SK-N-SH (cell line): ENCODE data around the gene MFSD6L. TPM values are rescaled to one million over a fixed set of nuclear protein-coding genes. Genes with fewer than 3 reads are reported as not detected.

Experiments
- CTCF ChIA-PET: fragments of 300-600, 350-600 bp; formaldehyde crosslinking; extraction: SDS; loops from one replicate; lab custom pipeline; 2021; lab: Yijun Ruan, JAX
- POLR2A ChIA-PET: fragments of 350-600 bp; sonication (Branson Sonifier 250); formaldehyde crosslinking; extraction: SDS; loops from one replicate; lab custom pipeline; 2020; ENCODE audit warnings: antibody characterized with exemption, inconsistent platforms; lab: Yijun Ruan, JAX
- DNase-seq: peaks from one replicate; pipeline ENCODE4 v3.0.0; 2012
- H2AFZ ChIP-seq: fragments of 200-600 bp; sonication (generic); 2 replicates; pipeline ENCODE4 v1.8.1; 2016; ENCODE audit warnings: antibody characterized with exemption, mild to moderate bottlenecking, low read depth
- H3F3A ChIP-seq: fragments of 200-600 bp; sonication (generic); replicated peaks from 2 replicates; pipeline ENCODE3; 2016; ENCODE audit warnings: antibody characterized with exemption, mild to moderate bottlenecking; ENCODE audit not compliant: insufficient read depth
- H3K27ac ChIP-seq, 2 experiments: fragments of 200-500 bp in 1 of 2; fragments of 200-600 bp in 1 of 2; sonication (Bioruptor generic) in 1 of 2; sonication (generic), shearing (Covaris generic) in 1 of 2; 2 replicates each; pipeline versions ENCODE4 v1.5.1 to v1.6.1; 2014 to 2016; ENCODE audit warnings: low read depth in 2 of 2, inconsistent platforms in 1 of 2, low read length in 1 of 2, mild to moderate bottlenecking in 1 of 2, mixed read lengths in 1 of 2
- H3K27me3 ChIP-seq: fragments of 200-600 bp; sonication (generic), shearing (Covaris generic); 2 replicates; pipeline ENCODE4 v1.6.1; 2016; ENCODE audit warnings: mixed run types; ENCODE audit not compliant: insufficient read depth
- H3K36me3 ChIP-seq, 2 experiments: fragments of 200-500 bp in 1 of 2; fragments of 200-600 bp in 1 of 2; sonication (Bioruptor generic) in 1 of 2; sonication (generic) in 1 of 2; replicated peaks in 1 of 2; 2 replicates each; pipeline versions ENCODE3 to v1.5.1; 2014 to 2016; ENCODE audit warnings: low read length in 1 of 2, mild to moderate bottlenecking in 1 of 2; ENCODE audit not compliant: insufficient read depth in 2 of 2, control insufficient read depth in 1 of 2
- H3K4me1 ChIP-seq, 2 experiments: fragments of 200-500 bp in 1 of 2; fragments of 200-600 bp in 1 of 2; sonication (Bioruptor generic) in 1 of 2; sonication (generic), shearing (Covaris generic) in 1 of 2; 2 replicates each; pipeline versions ENCODE4 v1.5.1 to v1.6.1; 2014 to 2016; ENCODE audit warnings: low read depth in 1 of 2, low read length in 1 of 2, mixed run types in 1 of 2; ENCODE audit not compliant: insufficient read depth in 2 of 2, control insufficient read depth in 1 of 2
- H3K4me2 ChIP-seq: fragments of 200-600 bp; sonication (generic), shearing (Covaris generic); 2 replicates; pipeline ENCODE4 v1.6.1; 2017; ENCODE audit warnings: mixed run types
- H3K4me3 ChIP-seq, 2 experiments: fragments of 200-500 bp in 1 of 2; fragments of 200-600 bp in 1 of 2; sonication (Bioruptor generic) in 1 of 2; sonication (generic), shearing (Covaris generic) in 1 of 2; 2 replicates each; pipeline versions ENCODE4 v1.5.1 to v1.8.1; 2014 to 2016; ENCODE audit warnings: low read depth in 2 of 2, inconsistent platforms in 1 of 2, low read length in 1 of 2, mild to moderate bottlenecking in 1 of 2, mixed read lengths in 1 of 2, moderate library complexity in 1 of 2
- H3K79me2 ChIP-seq: fragments of 200-600 bp; sonication (generic); 2 replicates; pipeline ENCODE4 v1.8.1; 2017; ENCODE audit warnings: mild to moderate bottlenecking; ENCODE audit not compliant: insufficient read depth
- H3K9ac ChIP-seq: fragments of 200-600 bp; sonication (generic); 2 replicates; pipeline ENCODE4 v1.6.1; 2017; ENCODE audit warnings: mixed run types
- H3K9me2 ChIP-seq: fragments of 200-600 bp; sonication (generic); 2 replicates; pipeline ENCODE4 v1.6.1; 2017; ENCODE audit warnings: mixed run types
- H3K9me3 ChIP-seq: fragments of 200-600 bp; sonication (generic); 2 replicates; pipeline ENCODE4 v1.6.1; 2017; ENCODE audit warnings: mixed run types, mild to moderate bottlenecking, moderate library complexity
- H4K20me1 ChIP-seq: fragments of 200-600 bp; sonication (generic); 2 replicates; pipeline ENCODE4 v1.6.1; 2017; ENCODE audit warnings: mild to moderate bottlenecking, mixed run types; ENCODE audit not compliant: insufficient read depth
- GABPA ChIP-seq: IDR thresholded peaks from 2 replicates; pipeline ENCODE4 v1.4.0; 2012; ENCODE audit warnings: low read depth, mild to moderate bottlenecking
- JUND ChIP-seq: IDR thresholded peaks from 2 replicates; pipeline ENCODE4 v1.4.0; 2012
- MEF2A ChIP-seq: IDR thresholded peaks from 2 replicates; pipeline ENCODE4 v1.4.0; 2012; ENCODE audit warnings: low read depth, borderline replicate concordance
- NRF1 ChIP-seq: IDR thresholded peaks from 2 replicates; pipeline ENCODE4 v1.6.1; 2012; ENCODE audit warnings: low read depth, mild to moderate bottlenecking, low read length
- RAD21 ChIP-seq: IDR thresholded peaks from 2 replicates; pipeline ENCODE4 v1.6.1; 2012; ENCODE audit warnings: mild to moderate bottlenecking, low read length
- SIN3A ChIP-seq: IDR thresholded peaks from 2 replicates; pipeline ENCODE4 v1.6.1; 2012; ENCODE audit warnings: low read depth, mild to moderate bottlenecking, low read length, moderate library complexity, borderline replicate concordance
- TCF12 ChIP-seq: IDR thresholded peaks from 2 replicates; pipeline ENCODE4 v1.4.0; 2012
- USF2 ChIP-seq: fragments of 150-350 bp; IDR thresholded peaks from 2 replicates; pipeline ENCODE4 v1.6.1; 2017; ENCODE audit warnings: antibody characterized with exemption, low read length, low read depth, borderline replicate concordance
- ZBTB33 ChIP-seq: IDR thresholded peaks from 2 replicates; pipeline ENCODE4 v1.4.0; 2012; ENCODE audit warnings: low read depth, borderline replicate concordance
- WGBS: methylation state at CpG from one replicate; pipeline ENCODE4 v1.1.6; 2017; ENCODE audit warnings: low lambda C conversion rate; 5-methylcytosine and 5-hydroxymethylcytosine counted together
- polyA plus RNA-seq, 3 experiments: library from polyadenylated mRNA; depleted of rRNA; stranded (reverse); fragments of >200 nt; gene quantifications; 2 replicates each; pipeline ENCODE4 v1.2.3, GENCODE V29; 2012

The MFSD6L gene
- polyA plus RNA-seq, 1 of the 3 experiments (the other 2 are of a cell fraction), result not detected

- Histone ChIP-seq H3K27me3 (peaks cover 47% of the 10 kb centered on the region; the same call in 1 of the 2 replicates), H3K9me3 (no peaks in the 10 kb centered on the region), H3K4me3 (no peak overlapping the region), H4K20me1 (no peaks in the 10 kb centered on the region), H3K9ac (no peak overlapping the region), H3K9me2 (no peaks in the 10 kb centered on the region), H2AFZ (no peak overlapping the region), H3K4me1 (no peaks in the 10 kb centered on the region), H3K79me2 (no peaks in the 10 kb centered on the region), H3F3A (no peaks in the 10 kb centered on the region), H3K36me3 (no peaks in the 10 kb centered on the region), H3K4me2 (no peak overlapping the region), H3K27ac (no peak overlapping the region)
- WGBS, result 41% methylated on average over 9 of the region's 12 CpGs
- POLR2A ChIA-PET, result no interaction called here
- CTCF ChIA-PET, result interaction anchor here (1.0 to 1.6 kb wide), 2 partner anchors 32 kb away, joined by 4 to 7 read pairs; no protein-coding TSS in a partner anchor
- no peak for DNase-seq
- no peak for TF ChIP-seq GABPA
- no peak for TF ChIP-seq MEF2A
- no peak for TF ChIP-seq JUND
- TF ChIP-seq NRF1, result no peak
- TF ChIP-seq USF2, result no peak
Observed at GRCh38 chr17:8753136-8753975, 45.8 kb downstream of the MFSD6L start.

GRCh38 chr17:8749616-8750015 is 49.5 kb downstream of the MFSD6L start:
- no peak for TF ChIP-seq TCF12
- no peak for TF ChIP-seq USF2
- no peak for TF ChIP-seq SIN3A
- no peak for TF ChIP-seq ZBTB33
- TF ChIP-seq RAD21, result no peak
- no peak overlapping the region for H3K4me3 ChIP-seq
- DNase-seq, result no peak
- H3K79me2 ChIP-seq, result no peaks in the 10 kb centered on the region
- H3K9me3 ChIP-seq, result no peaks in the 10 kb centered on the region
- H3K9me2 ChIP-seq, result no peaks in the 10 kb centered on the region
- no peak overlapping the region for H3K27ac ChIP-seq
- no peak overlapping the region for H2AFZ ChIP-seq
- WGBS, result 39% methylated on average over 3 of the region's 3 CpGs
- H3K36me3 ChIP-seq, result no peaks in the 10 kb centered on the region
- H4K20me1 ChIP-seq, result no peaks in the 10 kb centered on the region
- CTCF ChIA-PET, result interaction anchor here (1.1 to 1.9 kb wide), 3 partner anchors 36 to 366 kb away, joined by 3 to 7 read pairs (median 7); no protein-coding TSS in a partner anchor
- no peaks in the 10 kb centered on the region for H3F3A ChIP-seq
- H3K4me1 ChIP-seq, result peaks cover 0 to 6% of the 10 kb centered on the region in 2 experiments; a peak in 1 of 4 replicates
- POLR2A ChIA-PET, result no interaction called here
- peaks cover 15% of the 10 kb centered on the region; the same call in 1 of the 2 replicates for H3K27me3 ChIP-seq
- no peak overlapping the region for H3K9ac ChIP-seq
- H3K4me2 ChIP-seq, result no peak overlapping the region
